K562 (cell line): ENCODE results near the gene ERMARD. TPM values are rescaled to one million over a fixed set of nuclear protein-coding genes. Genes with fewer than 3 reads are reported as not detected.

Experiments
- CXXC5 ChIP-seq: fragments of 250-450 bp; sonication (Bioruptor Pico); IDR thresholded peaks from 2 replicates; pipeline ENCODE4 v1.8.0; 2022; ENCODE audit warnings: inconsistent platforms, mild to moderate bottlenecking, moderate library complexity
- MYC ChIP-seq, 2 experiments: fragments of 250-450 bp in 1 of 2; sonication (Bioruptor Pico) in 1 of 2; IDR thresholded peaks; 2 replicates each; pipeline versions ENCODE4 v1.5.1 to v1.6.1; 2012 to 2021; ENCODE audit warnings: low read depth in 2 of 2, borderline replicate concordance in 1 of 2, improper control_type of control experiment in 1 of 2, low read length in 1 of 2, mild to moderate bottlenecking in 1 of 2, moderate library complexity in 1 of 2
- NONO ChIP-seq, 2 experiments: fragments of 200-400 bp in 1 of 2; fragments of 450-650 bp in 1 of 2; formaldehyde crosslinking in 1 of 2; IDR thresholded peaks; 2 replicates each; pipeline ENCODE4 v1.6.1; 2017; ENCODE audit warnings: low read depth in 2 of 2, mild to moderate bottlenecking in 2 of 2, moderate library complexity in 2 of 2, low read length in 1 of 2
- ZNF143 ChIP-seq: sonication (generic); formaldehyde crosslinking; IDR thresholded peaks from 2 replicates; pipeline ENCODE4 v1.9.0; 2022; ENCODE audit warnings: mild to moderate bottlenecking, missing genetic modification reagents
- polyA plus RNA-seq, 8 experiments: library from polyadenylated mRNA; depleted of rRNA in 4 of 8; stranded (reverse) in 5 of 8; unstranded in 3 of 8; fragments of >200 nt; fragmentation: Nextera tagmentation in 2 of 8; fragmentation: Illumina TruSeq in 1 of 8; extraction: Ambion mirVana in 2 of 8; extraction: Trizol in 1 of 8; gene quantifications; 2 replicates each; pipeline versions ENCODE4 v1.2.1 to v1.2.3, GENCODE V29; 2011 to 2014; ENCODE audit warnings: inconsistent platforms in 1 of 8, missing spikeins in 1 of 8
- total RNA-seq, 7 experiments: library from RNA; depleted of rRNA in 6 of 7; stranded (reverse); fragments of >200 nt in 6 of 7; fragmentation: Illumina TruSeq in 2 of 7; extraction: Trizol in 2 of 7; gene quantifications; 2 replicates each; pipeline versions ENCODE4 v1.2.1 to v1.2.3, GENCODE V29; 2011 to 2021; ENCODE audit warnings: low replicate concordance in 1 of 7
- TF ChIP-seq, protein P1 (sequence below), 2 experiments: fragments of 450-650 bp in 1 of 2; sonication (generic) in 1 of 2; formaldehyde crosslinking in 1 of 2; IDR thresholded peaks; 2 replicates each; pipeline versions ENCODE4 v1.7.1 to v1.9.0; 2016 to 2022; ENCODE audit warnings: inconsistent platforms in 1 of 2, mild to moderate bottlenecking in 1 of 2, missing genetic modification reagents in 1 of 2
- TF ChIP-seq, protein P2 (sequence below): fragments of 250-450 bp; sonication (Bioruptor Pico); IDR thresholded peaks from 2 replicates; pipeline ENCODE4 v1.4.0; 2020; ENCODE audit warnings: borderline replicate concordance
- TF ChIP-seq, protein P3 (sequence below): fragments of 450-650 bp; IDR thresholded peaks from 2 replicates; pipeline ENCODE4 v1.6.1; 2017; ENCODE audit warnings: mild to moderate bottlenecking, moderate library complexity
- TF ChIP-seq, protein P4 (sequence below): sonication (generic); formaldehyde crosslinking; IDR thresholded peaks from 2 replicates; pipeline ENCODE4 v1.8.0; 2022; ENCODE audit warnings: mild to moderate bottlenecking, missing genetic modification reagents

Gene ERMARD
- total and polyA plus RNA-seq, 9 of the 15 experiments (the other 6 are each of a cell fraction or from before 2014, with no cell fraction given): 14.5 to 68.6 (median 27.7) TPM

DNA sequence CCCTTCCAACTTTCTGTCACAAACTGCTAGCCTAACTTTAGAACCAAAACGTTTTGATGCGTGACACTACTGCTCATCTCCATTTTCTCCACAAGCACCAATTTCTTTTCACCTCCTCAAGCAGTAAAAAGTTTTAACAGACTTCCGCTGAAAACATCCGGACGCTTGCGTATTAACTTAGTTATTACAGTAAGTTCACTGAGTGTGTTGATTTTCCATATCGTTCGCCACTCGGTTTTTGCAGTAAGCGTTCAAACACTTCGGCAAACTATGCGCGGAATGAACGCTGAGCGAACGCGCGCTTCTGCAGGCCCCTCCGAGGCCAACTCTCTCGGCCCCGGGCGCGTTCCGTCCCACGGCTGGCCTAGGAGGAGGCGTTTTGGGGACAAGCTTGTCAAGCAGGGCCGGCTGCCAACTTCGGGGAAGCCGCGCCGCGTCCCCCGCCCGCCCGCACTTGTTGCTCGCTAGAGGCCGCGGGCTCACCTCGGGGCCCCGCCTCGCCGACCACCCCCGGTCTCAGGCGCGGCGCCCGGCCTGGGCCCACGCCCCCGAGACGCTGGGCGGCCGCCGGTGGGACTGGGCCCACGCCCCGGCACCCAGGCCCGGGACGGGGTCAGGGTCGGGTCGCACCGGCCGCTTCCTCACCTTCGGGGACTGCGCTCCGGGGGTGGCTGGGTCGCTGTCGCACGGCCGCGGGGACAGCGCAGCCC is 28.1 kb upstream of the ERMARD start (continued):
- TF ChIP-seq, protein P1, sequence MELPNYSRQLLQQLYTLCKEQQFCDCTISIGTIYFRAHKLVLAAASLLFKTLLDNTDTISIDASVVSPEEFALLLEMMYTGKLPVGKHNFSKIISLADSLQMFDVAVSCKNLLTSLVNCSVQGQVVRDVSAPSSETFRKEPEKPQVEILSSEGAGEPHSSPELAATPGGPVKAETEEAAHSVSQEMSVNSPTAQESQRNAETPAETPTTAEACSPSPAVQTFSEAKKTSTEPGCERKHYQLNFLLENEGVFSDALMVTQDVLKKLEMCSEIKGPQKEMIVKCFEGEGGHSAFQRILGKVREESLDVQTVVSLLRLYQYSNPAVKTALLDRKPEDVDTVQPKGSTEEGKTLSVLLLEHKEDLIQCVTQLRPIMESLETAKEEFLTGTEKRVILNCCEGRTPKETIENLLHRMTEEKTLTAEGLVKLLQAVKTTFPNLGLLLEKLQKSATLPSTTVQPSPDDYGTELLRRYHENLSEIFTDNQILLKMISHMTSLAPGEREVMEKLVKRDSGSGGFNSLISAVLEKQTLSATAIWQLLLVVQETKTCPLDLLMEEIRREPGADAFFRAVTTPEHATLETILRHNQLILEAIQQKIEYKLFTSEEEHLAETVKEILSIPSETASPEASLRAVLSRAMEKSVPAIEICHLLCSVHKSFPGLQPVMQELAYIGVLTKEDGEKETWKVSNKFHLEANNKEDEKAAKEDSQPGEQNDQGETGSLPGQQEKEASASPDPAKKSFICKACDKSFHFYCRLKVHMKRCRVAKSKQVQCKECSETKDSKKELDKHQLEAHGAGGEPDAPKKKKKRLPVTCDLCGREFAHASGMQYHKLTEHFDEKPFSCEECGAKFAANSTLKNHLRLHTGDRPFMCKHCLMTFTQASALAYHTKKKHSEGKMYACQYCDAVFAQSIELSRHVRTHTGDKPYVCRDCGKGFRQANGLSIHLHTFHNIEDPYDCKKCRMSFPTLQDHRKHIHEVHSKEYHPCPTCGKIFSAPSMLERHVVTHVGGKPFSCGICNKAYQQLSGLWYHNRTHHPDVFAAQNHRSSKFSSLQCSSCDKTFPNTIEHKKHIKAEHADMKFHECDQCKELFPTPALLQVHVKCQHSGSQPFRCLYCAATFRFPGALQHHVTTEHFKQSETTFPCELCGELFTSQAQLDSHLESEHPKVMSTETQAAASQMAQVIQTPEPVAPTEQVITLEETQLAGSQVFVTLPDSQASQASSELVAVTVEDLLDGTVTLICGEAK (IDR thresholded peaks at IDR 0.05): peak; percentile 60
- TF ChIP-seq, protein P1 (CRISPR knock-in tag; IDR thresholded peaks at IDR 0.05): no peak
- TF ChIP-seq CXXC5 (CRISPR knock-in tag) (peak; percentile 48), MYC (IDR thresholded peaks at IDR 0.05; ENCODE audit: low read depth, low read length) (peak; percentile 45; the same call in 1 of the 2 replicates), MYC (CRISPR knock-in tag; IDR thresholded peaks at IDR 0.05; ENCODE audit: borderline replicate concordance, low read depth) (no peak), NONO (IDR thresholded peaks at IDR 0.05; ENCODE audit: low read depth in 2 of 2, low read length in 1 of 2) (peak in 1 of 2 experiments; percentile 86; a peak in 2 of 4 replicates), ZNF143 (no peak; the same call in 1 of the 2 replicates)
- TF ChIP-seq, protein P2, sequence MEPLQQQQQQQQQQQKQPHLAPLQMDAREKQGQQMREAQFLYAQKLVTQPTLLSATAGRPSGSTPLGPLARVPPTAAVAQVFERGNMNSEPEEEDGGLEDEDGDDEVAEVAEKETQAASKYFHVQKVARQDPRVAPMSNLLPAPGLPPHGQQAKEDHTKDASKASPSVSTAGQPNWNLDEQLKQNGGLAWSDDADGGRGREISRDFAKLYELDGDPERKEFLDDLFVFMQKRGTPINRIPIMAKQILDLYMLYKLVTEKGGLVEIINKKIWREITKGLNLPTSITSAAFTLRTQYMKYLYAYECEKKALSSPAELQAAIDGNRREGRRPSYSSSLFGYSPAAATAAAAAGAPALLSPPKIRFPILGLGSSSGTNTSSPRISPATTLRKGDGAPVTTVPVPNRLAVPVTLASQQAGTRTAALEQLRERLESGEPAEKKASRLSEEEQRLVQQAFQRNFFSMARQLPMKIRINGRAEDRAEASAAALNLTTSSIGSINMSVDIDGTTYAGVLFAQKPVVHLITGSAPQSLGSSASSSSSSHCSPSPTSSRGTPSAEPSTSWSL: no peak
- TF ChIP-seq, protein P3, sequence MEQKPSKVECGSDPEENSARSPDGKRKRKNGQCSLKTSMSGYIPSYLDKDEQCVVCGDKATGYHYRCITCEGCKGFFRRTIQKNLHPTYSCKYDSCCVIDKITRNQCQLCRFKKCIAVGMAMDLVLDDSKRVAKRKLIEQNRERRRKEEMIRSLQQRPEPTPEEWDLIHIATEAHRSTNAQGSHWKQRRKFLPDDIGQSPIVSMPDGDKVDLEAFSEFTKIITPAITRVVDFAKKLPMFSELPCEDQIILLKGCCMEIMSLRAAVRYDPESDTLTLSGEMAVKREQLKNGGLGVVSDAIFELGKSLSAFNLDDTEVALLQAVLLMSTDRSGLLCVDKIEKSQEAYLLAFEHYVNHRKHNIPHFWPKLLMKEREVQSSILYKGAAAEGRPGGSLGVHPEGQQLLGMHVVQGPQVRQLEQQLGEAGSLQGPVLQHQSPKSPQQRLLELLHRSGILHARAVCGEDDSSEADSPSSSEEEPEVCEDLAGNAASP: no peak
- TF ChIP-seq, protein P4, sequence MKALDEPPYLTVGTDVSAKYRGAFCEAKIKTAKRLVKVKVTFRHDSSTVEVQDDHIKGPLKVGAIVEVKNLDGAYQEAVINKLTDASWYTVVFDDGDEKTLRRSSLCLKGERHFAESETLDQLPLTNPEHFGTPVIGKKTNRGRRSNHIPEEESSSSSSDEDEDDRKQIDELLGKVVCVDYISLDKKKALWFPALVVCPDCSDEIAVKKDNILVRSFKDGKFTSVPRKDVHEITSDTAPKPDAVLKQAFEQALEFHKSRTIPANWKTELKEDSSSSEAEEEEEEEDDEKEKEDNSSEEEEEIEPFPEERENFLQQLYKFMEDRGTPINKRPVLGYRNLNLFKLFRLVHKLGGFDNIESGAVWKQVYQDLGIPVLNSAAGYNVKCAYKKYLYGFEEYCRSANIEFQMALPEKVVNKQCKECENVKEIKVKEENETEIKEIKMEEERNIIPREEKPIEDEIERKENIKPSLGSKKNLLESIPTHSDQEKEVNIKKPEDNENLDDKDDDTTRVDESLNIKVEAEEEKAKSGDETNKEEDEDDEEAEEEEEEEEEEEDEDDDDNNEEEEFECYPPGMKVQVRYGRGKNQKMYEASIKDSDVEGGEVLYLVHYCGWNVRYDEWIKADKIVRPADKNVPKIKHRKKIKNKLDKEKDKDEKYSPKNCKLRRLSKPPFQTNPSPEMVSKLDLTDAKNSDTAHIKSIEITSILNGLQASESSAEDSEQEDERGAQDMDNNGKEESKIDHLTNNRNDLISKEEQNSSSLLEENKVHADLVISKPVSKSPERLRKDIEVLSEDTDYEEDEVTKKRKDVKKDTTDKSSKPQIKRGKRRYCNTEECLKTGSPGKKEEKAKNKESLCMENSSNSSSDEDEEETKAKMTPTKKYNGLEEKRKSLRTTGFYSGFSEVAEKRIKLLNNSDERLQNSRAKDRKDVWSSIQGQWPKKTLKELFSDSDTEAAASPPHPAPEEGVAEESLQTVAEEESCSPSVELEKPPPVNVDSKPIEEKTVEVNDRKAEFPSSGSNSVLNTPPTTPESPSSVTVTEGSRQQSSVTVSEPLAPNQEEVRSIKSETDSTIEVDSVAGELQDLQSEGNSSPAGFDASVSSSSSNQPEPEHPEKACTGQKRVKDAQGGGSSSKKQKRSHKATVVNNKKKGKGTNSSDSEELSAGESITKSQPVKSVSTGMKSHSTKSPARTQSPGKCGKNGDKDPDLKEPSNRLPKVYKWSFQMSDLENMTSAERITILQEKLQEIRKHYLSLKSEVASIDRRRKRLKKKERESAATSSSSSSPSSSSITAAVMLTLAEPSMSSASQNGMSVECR (CRISPR knock-in tag): peak; percentile 69
